ENCODE measurements around the gene GABRG3.

Gene GABRG3

DNA sequence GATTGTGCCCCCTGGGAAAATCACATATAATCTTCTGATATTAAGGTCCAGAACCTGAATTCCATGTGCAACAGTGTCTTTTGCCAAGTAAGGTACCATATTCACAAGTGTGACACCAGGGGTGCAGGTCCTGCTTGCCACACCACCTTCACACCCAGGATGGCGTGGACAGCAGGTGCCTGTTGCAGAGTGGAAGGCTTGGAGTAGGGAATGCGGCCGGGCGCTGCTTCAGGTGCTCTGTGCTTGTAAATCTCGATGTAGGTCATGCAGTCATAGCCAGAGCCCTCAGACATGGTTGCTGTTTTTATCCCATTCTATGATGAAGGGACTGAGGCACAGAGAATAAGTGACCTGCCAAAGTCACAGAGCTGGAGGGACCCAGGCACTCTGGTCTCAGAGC is 34.5 kb upstream of the GABRG3 start:
- DNase-seq (ENCODE audit: low read depth, low spot score), result no peak
- TF ChIP-seq SUZ12 (IDR thresholded peaks at IDR 0.05; ENCODE audit: extremely low read depth, insufficient read depth, insufficient read length), result no peak
- TF ChIP-seq YY1 (IDR thresholded peaks at IDR 0.05; ENCODE audit: insufficient read depth, insufficient read length), result no peak
- no peak for TF ChIP-seq ZNF274 (IDR thresholded peaks at IDR 0.05; ENCODE audit: low read depth, low read length)
- Histone ChIP-seq H3K4me1 (ENCODE audit: insufficient read depth, insufficient read length) (no peaks in the 10 kb centered on the region), H3K9ac (ENCODE audit: insufficient read length, low read depth) (no peak overlapping the region), H3K27me3 (ENCODE audit: insufficient read depth, insufficient read length) (no peaks in the 10 kb centered on the region), H3K9me3 (ENCODE audit: insufficient read depth, low read length) (no peaks in the 10 kb centered on the region), H3K36me3 (ENCODE audit: insufficient read depth, insufficient read length, low read length) (peaks cover 40% of the 10 kb centered on the region), H3K4me3 (ENCODE audit: insufficient read length, low read depth) (no peak overlapping the region)

- TF ChIP-seq YY1 (IDR thresholded peaks at IDR 0.05; ENCODE audit: insufficient read depth, insufficient read length), result no peak
- TF ChIP-seq SUZ12 (IDR thresholded peaks at IDR 0.05; ENCODE audit: extremely low read depth, insufficient read depth, insufficient read length), result no peak
- no peak for TF ChIP-seq ZNF274 (IDR thresholded peaks at IDR 0.05; ENCODE audit: low read depth, low read length)
- Histone ChIP-seq H3K9me3 (ENCODE audit: insufficient read depth, low read length) (no peaks in the 10 kb centered on the region), H3K9ac (ENCODE audit: insufficient read length, low read depth) (no peak overlapping the region), H3K4me3 (ENCODE audit: insufficient read length, low read depth) (no peak overlapping the region), H3K36me3 (ENCODE audit: insufficient read depth, insufficient read length, low read length) (peaks cover 44% of the 10 kb centered on the region), H3K27me3 (ENCODE audit: insufficient read depth, insufficient read length) (no peaks in the 10 kb centered on the region), H3K4me1 (ENCODE audit: insufficient read depth, insufficient read length) (no peaks in the 10 kb centered on the region)
- no peak for DNase-seq (ENCODE audit: low read depth, low spot score)
Observed at GRCh38 chr15:26937134-26937533, 33.8 kb upstream of the GABRG3 start.

- DNase-seq (ENCODE audit: low read depth, low spot score), result no peak
- TF ChIP-seq YY1 (IDR thresholded peaks at IDR 0.05; ENCODE audit: insufficient read depth, insufficient read length) (no peak), SUZ12 (IDR thresholded peaks at IDR 0.05; ENCODE audit: extremely low read depth, insufficient read depth, insufficient read length) (no peak), ZNF274 (IDR thresholded peaks at IDR 0.05; ENCODE audit: low read depth, low read length) (no peak)
- no peaks in the 10 kb centered on the region for H3K9me3 ChIP-seq (ENCODE audit: insufficient read depth, low read length)
- H3K4me1 ChIP-seq (ENCODE audit: insufficient read depth, insufficient read length), result no peaks in the 10 kb centered on the region
- peaks cover 55% of the 10 kb centered on the region for H3K36me3 ChIP-seq (ENCODE audit: insufficient read depth, insufficient read length, low read length)
- no peaks in the 10 kb centered on the region for H3K27me3 ChIP-seq (ENCODE audit: insufficient read depth, insufficient read length)
- H3K4me3 ChIP-seq (ENCODE audit: insufficient read length, low read depth), result no peak overlapping the region
- H3K9ac ChIP-seq (ENCODE audit: insufficient read length, low read depth), result no peak overlapping the region
Observed at GRCh38 chr15:26939398-26939797, 31.6 kb upstream of the GABRG3 start.

DNA sequence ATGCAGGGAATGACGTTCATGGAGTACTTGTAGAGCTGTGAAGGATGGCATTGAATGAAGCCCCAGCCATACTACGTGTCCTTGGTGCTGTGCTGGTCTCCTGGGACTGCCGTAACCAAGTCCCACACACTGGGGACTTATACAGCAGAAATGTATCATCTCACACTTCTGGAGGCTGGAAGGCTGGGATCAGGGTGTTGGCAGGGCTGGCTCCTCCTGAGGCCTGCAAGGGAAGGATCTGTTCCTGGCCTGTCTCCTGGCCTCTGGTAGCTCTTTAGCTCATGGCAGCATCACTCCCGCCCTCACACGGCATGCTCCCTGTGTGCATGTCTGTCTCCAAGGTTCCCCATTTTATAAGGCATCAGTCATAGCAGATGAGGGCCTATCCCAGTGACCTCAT is 29.5 kb upstream of the GABRG3 start:
- no peaks in the 10 kb centered on the region for H3K4me1 ChIP-seq (ENCODE audit: insufficient read depth, insufficient read length)
- no peak overlapping the region for H3K9ac ChIP-seq (ENCODE audit: insufficient read length, low read depth)
- H3K27me3 ChIP-seq (ENCODE audit: insufficient read depth, insufficient read length), result no peaks in the 10 kb centered on the region
- TF ChIP-seq YY1 (IDR thresholded peaks at IDR 0.05; ENCODE audit: insufficient read depth, insufficient read length), result no peak
- no peak for TF ChIP-seq ZNF274 (IDR thresholded peaks at IDR 0.05; ENCODE audit: low read depth, low read length)
- no peak for TF ChIP-seq SUZ12 (IDR thresholded peaks at IDR 0.05; ENCODE audit: extremely low read depth, insufficient read depth, insufficient read length)
- H3K36me3 ChIP-seq (ENCODE audit: insufficient read depth, insufficient read length, low read length), result peaks cover 49% of the 10 kb centered on the region
- no peaks in the 10 kb centered on the region for H3K9me3 ChIP-seq (ENCODE audit: insufficient read depth, low read length)
- H3K4me3 ChIP-seq (ENCODE audit: insufficient read length, low read depth), result no peak overlapping the region
- DNase-seq (ENCODE audit: low read depth, low spot score), result no peak

GRCh38 chr15:26943866-26944265 is 27.1 kb upstream of the GABRG3 start:
- Histone ChIP-seq H3K4me1 (ENCODE audit: insufficient read depth, insufficient read length) (no peaks in the 10 kb centered on the region), H3K27me3 (ENCODE audit: insufficient read depth, insufficient read length) (no peaks in the 10 kb centered on the region), H3K9me3 (ENCODE audit: insufficient read depth, low read length) (no peaks in the 10 kb centered on the region), H3K36me3 (ENCODE audit: insufficient read depth, insufficient read length, low read length) (peaks cover 36% of the 10 kb centered on the region), H3K9ac (ENCODE audit: insufficient read length, low read depth) (no peak overlapping the region), H3K4me3 (ENCODE audit: insufficient read length, low read depth) (no peak overlapping the region)
- TF ChIP-seq SUZ12 (IDR thresholded peaks at IDR 0.05; ENCODE audit: extremely low read depth, insufficient read depth, insufficient read length), result no peak
- TF ChIP-seq ZNF274 (IDR thresholded peaks at IDR 0.05; ENCODE audit: low read depth, low read length), result no peak
- no peak for TF ChIP-seq YY1 (IDR thresholded peaks at IDR 0.05; ENCODE audit: insufficient read depth, insufficient read length)
- DNase-seq (ENCODE audit: low read depth, low spot score), result no peak

GRCh38 chr15:26945046-26945445 is 25.9 kb upstream of the GABRG3 start:
- H3K4me3 ChIP-seq (ENCODE audit: insufficient read length, low read depth), result no peak overlapping the region
- no peak for DNase-seq (ENCODE audit: low read depth, low spot score)
- TF ChIP-seq ZNF274 (IDR thresholded peaks at IDR 0.05; ENCODE audit: low read depth, low read length) (no peak), SUZ12 (IDR thresholded peaks at IDR 0.05; ENCODE audit: extremely low read depth, insufficient read depth, insufficient read length) (no peak), YY1 (IDR thresholded peaks at IDR 0.05; ENCODE audit: insufficient read depth, insufficient read length) (no peak)

DNA sequence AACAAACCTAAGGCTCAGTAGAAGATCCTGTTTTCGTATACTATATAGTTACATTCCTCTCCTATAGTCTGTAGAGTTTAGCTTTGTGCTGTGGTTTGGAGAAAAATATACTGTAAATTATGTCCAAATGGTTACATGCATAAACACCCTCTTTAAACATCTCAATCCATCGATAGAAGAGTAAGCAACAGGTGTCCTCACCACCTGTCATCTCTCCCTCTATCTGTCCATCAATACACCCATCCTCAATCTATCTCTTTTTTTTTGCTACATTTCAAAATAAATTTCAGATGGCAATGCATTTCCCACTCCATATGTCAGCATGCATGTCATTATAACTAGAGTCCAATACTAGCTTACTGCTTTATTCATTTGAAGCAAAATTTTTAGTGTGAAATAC is 21.0 kb upstream of the GABRG3 start:
- no peak for TF ChIP-seq SUZ12 (IDR thresholded peaks at IDR 0.05; ENCODE audit: extremely low read depth, insufficient read depth, insufficient read length)
- TF ChIP-seq ZNF274 (IDR thresholded peaks at IDR 0.05; ENCODE audit: low read depth, low read length), result no peak
- TF ChIP-seq YY1 (IDR thresholded peaks at IDR 0.05; ENCODE audit: insufficient read depth, insufficient read length), result no peak
- H3K36me3 ChIP-seq (ENCODE audit: insufficient read depth, insufficient read length, low read length), result no peaks in the 10 kb centered on the region
- no peak overlapping the region for H3K4me3 ChIP-seq (ENCODE audit: insufficient read length, low read depth)
- H3K9me3 ChIP-seq (ENCODE audit: insufficient read depth, low read length), result peaks cover 5% of the 10 kb centered on the region; the same call in 1 of the 2 replicates
- H3K9ac ChIP-seq (ENCODE audit: insufficient read length, low read depth), result no peak overlapping the region
- H3K4me1 ChIP-seq (ENCODE audit: insufficient read depth, insufficient read length), result no peaks in the 10 kb centered on the region
- DNase-seq (ENCODE audit: low read depth, low spot score), result no peak
- H3K27me3 ChIP-seq (ENCODE audit: insufficient read depth, insufficient read length), result no peaks in the 10 kb centered on the region

More at GRCh38 chr15:26945046-26945445, 25.9 kb upstream of the GABRG3 start:
- peaks cover 25% of the 10 kb centered on the region for H3K36me3 ChIP-seq (ENCODE audit: insufficient read depth, insufficient read length, low read length)
- no peaks in the 10 kb centered on the region for H3K9me3 ChIP-seq (ENCODE audit: insufficient read depth, low read length)
- H3K4me1 ChIP-seq (ENCODE audit: insufficient read depth, insufficient read length), result no peaks in the 10 kb centered on the region
- no peak overlapping the region for H3K9ac ChIP-seq (ENCODE audit: insufficient read length, low read depth)
- H3K27me3 ChIP-seq (ENCODE audit: insufficient read depth, insufficient read length), result no peaks in the 10 kb centered on the region
